HCT116 (cell line): ENCODE measurements around the gene AR. TPM values are rescaled to one million over a fixed set of nuclear protein-coding genes. Genes with fewer than 3 reads are reported as not detected.

Source experiments
- ATAC-seq: fragments of 200-7000 bp; cut with Tn5 transposase; 2 replicates; pipeline ENCODE4 v1.9.1; 2020; ENCODE audit warnings: mild to moderate bottlenecking, moderate library complexity
- BruUV-seq: library from RNA; stranded (reverse); fragments of 400-500 nt; replicated peaks from 2 replicates; lab custom pipeline; 2021; lab: Mats Ljungman, UMichigan
- CTCF ChIA-PET: fragments of 300-600 bp; sonication (Branson Sonifier 250); formaldehyde crosslinking; loops from one replicate; lab custom pipeline; 2021; ENCODE audit warnings: antibody characterized with exemption; lab: Charles Lee
- POLR2A ChIA-PET: fragments of 300-600, 350-600 bp; sonication (Branson Sonifier 250); formaldehyde crosslinking; loops from one replicate; lab custom pipeline; 2021; ENCODE audit warnings: antibody characterized with exemption; lab: Charles Lee
- RAD21 ChIA-PET, 2 experiments: fragments of 300-600 bp; sonication (Branson Sonifier 250); formaldehyde crosslinking; loops; one replicate each; lab custom pipeline; 2023; ENCODE audit warnings: low total read pairs in 2 of 2; ENCODE audit not compliant: uncharacterized antibody in 2 of 2, unreplicated experiment in 2 of 2, low non-redundant PET in 1 of 2; lab: Charles Lee
- DNase-seq: peaks from one replicate; pipeline ENCODE4 v3.0.0-alpha.2; 2010; ENCODE audit warnings: low read depth, low spot score
- H2AFZ ChIP-seq: fragments of 200-600 bp; shearing (Covaris generic), sonication (generic); 2 replicates; pipeline ENCODE4 v1.6.1; 2017; ENCODE audit warnings: low read depth, mixed run types, mixed read lengths, antibody characterized with exemption, low read length; ENCODE audit not compliant: poor library complexity, severe bottlenecking
- H3K27ac ChIP-seq: 2 replicates; pipeline ENCODE4 v1.5.1; 2012; ENCODE audit warnings: low read depth, low read length
- H3K27me3 ChIP-seq: fragments of 200-600 bp; sonication (generic); 2 replicates; pipeline ENCODE4 v1.6.1; 2016; ENCODE audit warnings: mixed run types, low read length, mixed read lengths; ENCODE audit not compliant: insufficient read depth
- H3K36me3 ChIP-seq, 2 experiments: fragments of 200-500 bp in 1 of 2; fragments of 200-600 bp in 1 of 2; sonication (Bioruptor generic) in 1 of 2; sonication (generic) in 1 of 2; 2 replicates each; pipeline versions ENCODE4 v1.5.1 to v1.6.1; 2014 to 2016; ENCODE audit warnings: low read length in 2 of 2, inconsistent platforms in 1 of 2, mixed read lengths in 1 of 2, mixed run types in 1 of 2; ENCODE audit not compliant: insufficient read depth in 2 of 2, control insufficient read depth in 1 of 2
- H3K4me1 ChIP-seq, 2 experiments: fragments of 200-600 bp in 1 of 2; sonication (generic) in 1 of 2; 2 replicates each; pipeline versions ENCODE4 v1.5.1 to v1.6.1; 2012 to 2017; ENCODE audit warnings: low read length in 2 of 2, inconsistent platforms in 1 of 2, mild to moderate bottlenecking in 1 of 2, mixed read lengths in 1 of 2, mixed run types in 1 of 2, moderate library complexity in 1 of 2; ENCODE audit not compliant: insufficient read depth in 2 of 2, control insufficient read depth in 1 of 2
- H3K4me2 ChIP-seq: fragments of 200-600 bp; sonication (generic); 2 replicates; pipeline ENCODE4 v1.6.1; 2017; ENCODE audit warnings: mixed run types, low read length, mixed read lengths
- H3K4me3 ChIP-seq, 2 experiments: fragments of 200-600 bp in 1 of 2; sonication (generic) in 1 of 2; replicated peaks in 1 of 2; 2 replicates each; pipeline ENCODE4 v1.5.1; 2011 to 2016; ENCODE audit warnings: low read length in 2 of 2, control low read depth in 1 of 2, low read depth in 1 of 2, mild to moderate bottlenecking in 1 of 2, mixed read lengths in 1 of 2, mixed run types in 1 of 2
- H3K79me2 ChIP-seq: fragments of 200-600 bp; sonication (generic); 2 replicates; pipeline ENCODE4 v1.6.1; 2017; ENCODE audit warnings: mild to moderate bottlenecking, mixed run types, low read length, moderate library complexity, mixed read lengths; ENCODE audit not compliant: insufficient read depth
- H3K9ac ChIP-seq: fragments of 200-600 bp; sonication (generic); 2 replicates; pipeline ENCODE4 v1.6.1; 2016; ENCODE audit warnings: low read length, mixed read lengths
- H3K9me2 ChIP-seq: fragments of 200-600 bp; sonication (generic), shearing (Covaris generic); 2 replicates; pipeline ENCODE4 v1.6.1; 2017; ENCODE audit warnings: mixed run types, mild to moderate bottlenecking, moderate library complexity; ENCODE audit not compliant: insufficient read depth
- H3K9me3 ChIP-seq, 2 experiments: fragments of 200-500 bp in 1 of 2; fragments of 200-600 bp in 1 of 2; sonication (Bioruptor generic) in 1 of 2; sonication (generic) in 1 of 2; 2 replicates each; pipeline ENCODE4 v1.6.1; 2014 to 2017; ENCODE audit warnings: low read length in 2 of 2, mixed read lengths in 2 of 2, inconsistent platforms in 1 of 2, low read depth in 1 of 2, mild to moderate bottlenecking in 1 of 2, mixed run types in 1 of 2, moderate library complexity in 1 of 2; ENCODE audit not compliant: control insufficient read depth in 1 of 2, insufficient read depth in 1 of 2
- H4K20me1 ChIP-seq: fragments of 200-600 bp; sonication (generic), shearing (Covaris generic); 2 replicates; pipeline ENCODE4 v1.6.1; 2017; ENCODE audit warnings: mixed run types, mild to moderate bottlenecking, moderate library complexity; ENCODE audit not compliant: insufficient read depth
- ATF3 ChIP-seq: IDR thresholded peaks from 2 replicates; pipeline ENCODE4 v1.6.1; 2012
- CBX3 ChIP-seq: IDR thresholded peaks from 2 replicates; pipeline ENCODE4 v1.6.1; 2012; ENCODE audit warnings: low read depth
- CEBPB ChIP-seq: IDR thresholded peaks from 2 replicates; pipeline ENCODE4 v1.6.1; 2012; ENCODE audit warnings: low read depth
- POLR2AphosphoS5 ChIP-seq: IDR thresholded peaks from 2 replicates; pipeline ENCODE4 v1.6.1; 2011; ENCODE audit warnings: mild to moderate bottlenecking, low read depth, low read length, moderate library complexity
- RAD21 ChIP-seq: IDR thresholded peaks from 2 replicates; pipeline ENCODE4 v1.6.1; 2012; ENCODE audit warnings: low read depth, mild to moderate bottlenecking
- SIN3A ChIP-seq: IDR thresholded peaks from 2 replicates; pipeline ENCODE4 v1.6.1; 2012; ENCODE audit warnings: low read depth
- ZFX ChIP-seq: fragments of 450-650 bp; IDR thresholded peaks from 2 replicates; pipeline ENCODE4 v1.6.1; 2017
- ZNF274 ChIP-seq: fragments of 200-500 bp; sonication (Bioruptor generic); IDR thresholded peaks from 2 replicates; pipeline ENCODE4 v1.6.1; 2014; ENCODE audit warnings: mild to moderate bottlenecking, low read depth, low read length, inconsistent platforms
- intact Hi-C: fragments of 100-400 bp; cut with micrococcal nuclease; formaldehyde crosslinking; loops from 2 replicates; pipeline ENCODE4 v1.10.0; 2022
- total RNA-seq: library from RNA; stranded (reverse); gene quantifications from one replicate; pipeline ENCODE4 v1.2.1, GENCODE V29; 2021; ENCODE audit not compliant: unreplicated experiment
- TF ChIP-seq, protein P1 (sequence below), 3 experiments: fragments of 200-600 bp in 1 of 3; sonication (generic) in 1 of 3; IDR thresholded peaks in 2 of 3; conservative IDR thresholded peaks in 1 of 3; 2 replicates each; pipeline ENCODE4 v1.5.1; 2012 to 2017; ENCODE audit warnings: low read depth in 2 of 3, low read length in 2 of 3, antibody characterized with exemption in 1 of 3, borderline replicate concordance in 1 of 3, control low read depth in 1 of 3, mild to moderate bottlenecking in 1 of 3, mixed read lengths in 1 of 3, mixed run types in 1 of 3, moderate library complexity in 1 of 3; ENCODE audit not compliant: insufficient read depth in 1 of 3

AR gene
- total RNA-seq, 1 experiment from 2014 or later = 0.02 TPM

DNA sequence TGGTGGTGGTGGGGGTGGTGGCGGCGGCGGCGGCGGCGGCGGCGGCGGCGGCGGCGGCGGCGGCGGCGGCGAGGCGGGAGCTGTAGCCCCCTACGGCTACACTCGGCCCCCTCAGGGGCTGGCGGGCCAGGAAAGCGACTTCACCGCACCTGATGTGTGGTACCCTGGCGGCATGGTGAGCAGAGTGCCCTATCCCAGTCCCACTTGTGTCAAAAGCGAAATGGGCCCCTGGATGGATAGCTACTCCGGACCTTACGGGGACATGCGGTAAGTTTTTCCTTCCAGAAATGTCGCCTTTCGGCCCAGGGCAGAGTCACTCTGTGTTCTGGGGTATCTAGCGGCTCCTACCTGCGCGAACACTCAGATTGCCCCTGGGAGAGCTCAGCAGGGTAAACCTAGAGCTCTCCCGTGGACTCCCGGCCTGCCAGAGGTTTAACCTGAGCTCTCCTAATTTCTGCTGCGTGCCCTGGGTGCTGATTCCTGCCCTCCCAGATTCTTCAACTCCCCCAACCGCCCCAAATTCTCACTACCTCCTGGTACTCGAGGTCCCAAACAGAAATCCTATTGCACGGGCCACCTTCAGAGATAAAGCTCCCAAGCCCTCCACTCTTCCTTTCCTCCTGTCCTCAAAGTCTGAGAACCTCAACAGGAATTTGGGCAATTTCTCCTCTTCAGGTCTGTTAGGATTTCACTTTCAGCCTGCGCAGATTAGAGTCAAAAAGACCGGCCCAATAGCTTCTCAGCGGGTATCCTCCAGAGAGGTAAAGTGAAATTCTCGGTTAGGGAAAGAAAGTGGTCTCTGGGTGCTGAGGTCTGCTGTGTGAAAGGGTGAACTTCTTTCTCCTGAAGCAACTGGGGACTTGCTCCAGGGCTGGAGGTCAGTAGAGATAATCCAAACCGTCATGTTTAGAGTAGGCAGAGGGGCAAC lies 2.9 kb downstream of the AR start:
- Histone ChIP-seq H3K9ac (no peak overlapping the region), H2AFZ (no peak overlapping the region), H4K20me1 (no peaks in the 10 kb centered on the region), H3K27me3 (no peaks in the 10 kb centered on the region), H3K4me1 (no peaks in the 10 kb centered on the region), H3K27ac (no peak overlapping the region), H3K9me2 (no peaks in the 10 kb centered on the region), H3K4me2 (no peak overlapping the region), H3K9me3 (no peaks in the 10 kb centered on the region), H3K4me3 (no peak overlapping the region), H3K36me3 (no peaks in the 10 kb centered on the region), H3K79me2 (no peaks in the 10 kb centered on the region)
- POLR2A ChIA-PET = no interaction called here
- no peak for TF ChIP-seq ATF3
- TF ChIP-seq ZFX = no peak
- no peak for TF ChIP-seq CEBPB
- no peak for TF ChIP-seq CBX3
- no peak for TF ChIP-seq RAD21
- TF ChIP-seq SIN3A = no peak
- RAD21 ChIA-PET = no interaction called here
- BruUV-seq = no TSS peak
- intact Hi-C loops = no loop called here
- CTCF ChIA-PET = no interaction called here
- DNase-seq = no peak
- ATAC-seq = no peak

DNA sequence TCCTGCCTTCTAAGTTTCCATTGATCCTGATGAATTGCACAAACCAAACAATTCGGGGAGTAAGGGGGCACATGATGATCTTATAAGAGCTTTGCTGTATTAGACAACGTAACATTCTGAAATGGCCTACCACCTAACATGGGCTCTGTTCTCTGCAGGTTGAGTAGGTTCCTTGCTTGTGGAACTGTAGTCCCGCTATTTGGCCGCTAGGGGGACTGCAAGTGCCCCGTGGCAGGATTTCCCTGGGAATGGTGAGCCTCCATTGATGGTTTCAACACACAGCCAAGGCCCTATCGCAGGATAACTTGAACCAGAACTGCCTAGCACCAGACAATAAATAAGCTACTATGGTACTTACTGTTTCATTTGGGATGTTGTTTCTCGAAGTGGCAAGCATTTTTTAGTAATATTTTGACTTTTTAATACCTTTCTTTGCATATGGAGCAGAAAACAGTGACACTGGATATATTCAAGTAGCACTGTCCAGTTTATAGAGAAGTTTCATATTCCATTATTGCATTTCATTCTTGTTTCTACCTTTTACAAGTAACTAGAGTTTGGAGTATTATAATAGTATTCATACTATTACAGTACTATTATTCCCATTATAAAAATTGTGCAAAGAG lies 11.9 kb downstream of the AR start:
- ChIA-PET CTCF (no interaction called here), POLR2A (no interaction called here), RAD21 (no interaction called here)
- Histone ChIP-seq H3K4me3 (no peak overlapping the region), H3K27me3 (no peaks in the 10 kb centered on the region), H3K4me2 (no peak overlapping the region), H3K9ac (no peak overlapping the region), H3K79me2 (no peaks in the 10 kb centered on the region), H3K27ac (no peak overlapping the region), H4K20me1 (no peaks in the 10 kb centered on the region), H2AFZ (no peak overlapping the region), H3K36me3 (no peaks in the 10 kb centered on the region), H3K4me1 (no peaks in the 10 kb centered on the region), H3K9me3 (no peaks in the 10 kb centered on the region), H3K9me2 (no peaks in the 10 kb centered on the region)
- intact Hi-C loops = loop anchor here (10.0 kb wide), 1 partner anchor 589 kb away; no protein-coding TSS in a partner anchor
- no peak for ATAC-seq
- no peak for DNase-seq
- no TSS peak for BruUV-seq
- TF ChIP-seq ZNF274 (no peak), RAD21 (peak; percentile 21; the same call in 1 of the 2 replicates), POLR2AphosphoS5 (no peak)
- TF ChIP-seq, protein P1, sequence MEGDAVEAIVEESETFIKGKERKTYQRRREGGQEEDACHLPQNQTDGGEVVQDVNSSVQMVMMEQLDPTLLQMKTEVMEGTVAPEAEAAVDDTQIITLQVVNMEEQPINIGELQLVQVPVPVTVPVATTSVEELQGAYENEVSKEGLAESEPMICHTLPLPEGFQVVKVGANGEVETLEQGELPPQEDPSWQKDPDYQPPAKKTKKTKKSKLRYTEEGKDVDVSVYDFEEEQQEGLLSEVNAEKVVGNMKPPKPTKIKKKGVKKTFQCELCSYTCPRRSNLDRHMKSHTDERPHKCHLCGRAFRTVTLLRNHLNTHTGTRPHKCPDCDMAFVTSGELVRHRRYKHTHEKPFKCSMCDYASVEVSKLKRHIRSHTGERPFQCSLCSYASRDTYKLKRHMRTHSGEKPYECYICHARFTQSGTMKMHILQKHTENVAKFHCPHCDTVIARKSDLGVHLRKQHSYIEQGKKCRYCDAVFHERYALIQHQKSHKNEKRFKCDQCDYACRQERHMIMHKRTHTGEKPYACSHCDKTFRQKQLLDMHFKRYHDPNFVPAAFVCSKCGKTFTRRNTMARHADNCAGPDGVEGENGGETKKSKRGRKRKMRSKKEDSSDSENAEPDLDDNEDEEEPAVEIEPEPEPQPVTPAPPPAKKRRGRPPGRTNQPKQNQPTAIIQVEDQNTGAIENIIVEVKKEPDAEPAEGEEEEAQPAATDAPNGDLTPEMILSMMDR (IDR thresholded peaks at IDR 0.05 in 2 of 3, conservative IDR thresholded peaks at IDR 0.05 in 1 of 3; ENCODE audit: borderline replicate concordance in 1 of 3, insufficient read depth in 1 of 3, low read depth in 2 of 3, low read length in 2 of 3) = peak in 2 of 3 experiments; percentile 53 to 55; a peak in 4 of 6 replicates
